ENCODE results near the gene PLEKHN1.

The PLEKHN1 gene

GRCh38 chr1:1000357-1001056 lies 34.2 kb downstream of the PLEKHN1 start:
- H3K9me3 ChIP-seq (ENCODE audit: insufficient read depth, low read length, severe bottlenecking): no peaks in the 10 kb centered on the region
- DNase-seq (no peak), ATAC-seq (ENCODE audit: insufficient read depth, low read depth) (no peak; the same call in 2 of the 3 replicates)
- H3K36me3 ChIP-seq (ENCODE audit: insufficient read depth, low read length): no peaks in the 10 kb centered on the region
- no peak overlapping the region for H2AFZ ChIP-seq (ENCODE audit: low read depth, low read length)
- H3K27me3 ChIP-seq (ENCODE audit: insufficient read depth, low read length, poor library complexity): peaks cover 59% of the 10 kb centered on the region
- H3K4me3 ChIP-seq (ENCODE audit: low read depth in 1 of 2, low read length in 2 of 2): no peak overlapping the region; a peak in 1 of 4 replicates
- H3K9ac ChIP-seq (ENCODE audit: low read depth, low read length): no peak overlapping the region
- no peaks in the 10 kb centered on the region for H3K79me2 ChIP-seq (ENCODE audit: insufficient read depth, low read length)
- H3K4me1 ChIP-seq (ENCODE audit: insufficient read depth, low read length): peaks cover 8% of the 10 kb centered on the region; the same call in 1 of the 2 replicates
- peak overlapping the region; percentile 42; the same call in 1 of the 2 replicates for H3K4me2 ChIP-seq (ENCODE audit: insufficient read depth, low read length)
- no peak for TF ChIP-seq EZH2 (IDR thresholded peaks at IDR 0.05; ENCODE audit: borderline replicate concordance, low read depth, low read length, severe bottlenecking)
- TF ChIP-seq, protein P1, sequence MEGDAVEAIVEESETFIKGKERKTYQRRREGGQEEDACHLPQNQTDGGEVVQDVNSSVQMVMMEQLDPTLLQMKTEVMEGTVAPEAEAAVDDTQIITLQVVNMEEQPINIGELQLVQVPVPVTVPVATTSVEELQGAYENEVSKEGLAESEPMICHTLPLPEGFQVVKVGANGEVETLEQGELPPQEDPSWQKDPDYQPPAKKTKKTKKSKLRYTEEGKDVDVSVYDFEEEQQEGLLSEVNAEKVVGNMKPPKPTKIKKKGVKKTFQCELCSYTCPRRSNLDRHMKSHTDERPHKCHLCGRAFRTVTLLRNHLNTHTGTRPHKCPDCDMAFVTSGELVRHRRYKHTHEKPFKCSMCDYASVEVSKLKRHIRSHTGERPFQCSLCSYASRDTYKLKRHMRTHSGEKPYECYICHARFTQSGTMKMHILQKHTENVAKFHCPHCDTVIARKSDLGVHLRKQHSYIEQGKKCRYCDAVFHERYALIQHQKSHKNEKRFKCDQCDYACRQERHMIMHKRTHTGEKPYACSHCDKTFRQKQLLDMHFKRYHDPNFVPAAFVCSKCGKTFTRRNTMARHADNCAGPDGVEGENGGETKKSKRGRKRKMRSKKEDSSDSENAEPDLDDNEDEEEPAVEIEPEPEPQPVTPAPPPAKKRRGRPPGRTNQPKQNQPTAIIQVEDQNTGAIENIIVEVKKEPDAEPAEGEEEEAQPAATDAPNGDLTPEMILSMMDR (IDR thresholded peaks at IDR 0.05; ENCODE audit: borderline replicate concordance, extremely low read depth, low read length, poor library complexity, severe bottlenecking): no peak
- no peak overlapping the region for H3K27ac ChIP-seq (ENCODE audit: low read length)
- H4K20me1 ChIP-seq (ENCODE audit: insufficient read depth, low read length): peaks cover 21% of the 10 kb centered on the region

- no peak for DNase-seq
- peaks cover 21% of the 10 kb centered on the region for H4K20me1 ChIP-seq (ENCODE audit: insufficient read depth, low read length)
- H3K27me3 ChIP-seq (ENCODE audit: insufficient read depth, low read length, poor library complexity): peaks cover 60% of the 10 kb centered on the region
- no peak overlapping the region for H3K4me2 ChIP-seq (ENCODE audit: insufficient read depth, low read length)
- no peak overlapping the region for H3K27ac ChIP-seq (ENCODE audit: low read length)
- TF ChIP-seq, protein P1 (IDR thresholded peaks at IDR 0.05; ENCODE audit: borderline replicate concordance, extremely low read depth, low read length, poor library complexity, severe bottlenecking): no peak
- no peak for TF ChIP-seq EZH2 (IDR thresholded peaks at IDR 0.05; ENCODE audit: borderline replicate concordance, low read depth, low read length, severe bottlenecking)
- H3K4me1 ChIP-seq (ENCODE audit: insufficient read depth, low read length): peaks cover 4% of the 10 kb centered on the region; the same call in 1 of the 2 replicates
- no peaks in the 10 kb centered on the region for H3K36me3 ChIP-seq (ENCODE audit: insufficient read depth, low read length)
- H3K79me2 ChIP-seq (ENCODE audit: insufficient read depth, low read length): no peaks in the 10 kb centered on the region
- no peaks in the 10 kb centered on the region for H3K9me3 ChIP-seq (ENCODE audit: insufficient read depth, low read length, severe bottlenecking)
- H3K4me3 ChIP-seq (ENCODE audit: low read depth in 1 of 2, low read length in 2 of 2): no peak overlapping the region
- no peak overlapping the region for H2AFZ ChIP-seq (ENCODE audit: low read depth, low read length)
- no peak for ATAC-seq (ENCODE audit: insufficient read depth, low read depth)
- no peak overlapping the region for H3K9ac ChIP-seq (ENCODE audit: low read depth, low read length)
Measured at GRCh38 chr1:1001057-1001783, 34.9 kb downstream of the PLEKHN1 start.

GRCh38 chr1:1003618-1004419 lies 37.5 kb downstream of the PLEKHN1 start:
- no peaks in the 10 kb centered on the region for H3K9me3 ChIP-seq (ENCODE audit: insufficient read depth, low read length, severe bottlenecking)
- no peak overlapping the region for H3K4me2 ChIP-seq (ENCODE audit: insufficient read depth, low read length)
- TF ChIP-seq, protein P1 (IDR thresholded peaks at IDR 0.05; ENCODE audit: borderline replicate concordance, extremely low read depth, low read length, poor library complexity, severe bottlenecking): no peak
- TF ChIP-seq EZH2 (IDR thresholded peaks at IDR 0.05; ENCODE audit: borderline replicate concordance, low read depth, low read length, severe bottlenecking): no peak
- H3K4me1 ChIP-seq (ENCODE audit: insufficient read depth, low read length): peaks cover 4% of the 10 kb centered on the region; the same call in 1 of the 2 replicates
- H3K9ac ChIP-seq (ENCODE audit: low read depth, low read length): no peak overlapping the region
- no peaks in the 10 kb centered on the region for H3K79me2 ChIP-seq (ENCODE audit: insufficient read depth, low read length)
- H3K4me3 ChIP-seq (ENCODE audit: low read depth in 1 of 2, low read length in 2 of 2): no peak overlapping the region
- H3K36me3 ChIP-seq (ENCODE audit: insufficient read depth, low read length): no peaks in the 10 kb centered on the region
- peaks cover 18% of the 10 kb centered on the region for H4K20me1 ChIP-seq (ENCODE audit: insufficient read depth, low read length)
- no peak overlapping the region for H2AFZ ChIP-seq (ENCODE audit: low read depth, low read length)
- no peak overlapping the region for H3K27ac ChIP-seq (ENCODE audit: low read length)
- peaks cover 53% of the 10 kb centered on the region for H3K27me3 ChIP-seq (ENCODE audit: insufficient read depth, low read length, poor library complexity)
- ATAC-seq (ENCODE audit: insufficient read depth, low read depth) (no peak), DNase-seq (no peak)
